GM19438 (cell line): ENCODE data around the gene GNG4.
"Not testable (repeated sequence)": the region's sequence is repeated elsewhere in the genome, so short reads cannot be mapped to it uniquely, and the experiment has no call there.

ENCODE experiments used
- ATAC-seq: cut with Tn5 transposase; IDR thresholded peaks from one replicate; pipeline ENCODE4 v1.9.1; 2021; ENCODE audit warnings: low read depth; ENCODE audit not compliant: unreplicated experiment

GNG4 gene

GRCh38 chr1:235628316-235629005 lies 21.1 kb downstream of the GNG4 start:
- ATAC-seq = no peak

- no peak for ATAC-seq
Measured at GRCh38 chr1:235625831-235626230, 23.8 kb downstream of the GNG4 start.

- ATAC-seq = no peak
Measured at GRCh38 chr1:235625340-235625739, 24.2 kb downstream of the GNG4 start.

- ATAC-seq = no peak
Measured at GRCh38 chr1:235624721-235625333, 24.8 kb downstream of the GNG4 start.

GRCh38 chr1:235622936-235623779 lies 26.4 kb downstream of the GNG4 start:
- no peak for ATAC-seq

- ATAC-seq = not testable (repeated sequence)
Measured at GRCh38 chr1:235619149-235619548, 30.4 kb downstream of the GNG4 start.

- ATAC-seq = no peak
Measured at GRCh38 chr1:235617808-235618207, 31.8 kb downstream of the GNG4 start.

GRCh38 chr1:235617140-235617539 lies 32.4 kb downstream of the GNG4 start:
- ATAC-seq = no peak

- no peak for ATAC-seq
Measured at GRCh38 chr1:235614442-235614954, 35.1 kb downstream of the GNG4 start.

GRCh38 chr1:235613602-235614001 lies 36.0 kb downstream of the GNG4 start:
- no peak for ATAC-seq

- ATAC-seq = no peak
Measured at GRCh38 chr1:235612761-235613160, 36.8 kb downstream of the GNG4 start.

GRCh38 chr1:235610157-235610556 lies 39.4 kb downstream of the GNG4 start:
- no peak for ATAC-seq

GRCh38 chr1:235608278-235608677 lies 41.3 kb downstream of the GNG4 start:
- no peak for ATAC-seq

- no peak for ATAC-seq
Measured at GRCh38 chr1:235607284-235607683, 42.3 kb downstream of the GNG4 start.

- no peak for ATAC-seq
Measured at GRCh38 chr1:235601104-235601503, 48.5 kb downstream of the GNG4 start.

GRCh38 chr1:235599536-235599935 lies 50.0 kb downstream of the GNG4 start:
- no peak for ATAC-seq

GRCh38 chr1:235597867-235598553 lies 51.6 kb downstream of the GNG4 start:
- no peak for ATAC-seq

- no peak for ATAC-seq
Measured at GRCh38 chr1:235595079-235595478, 54.5 kb downstream of the GNG4 start.

- not testable (repeated sequence) for ATAC-seq
Measured at GRCh38 chr1:235594281-235594895, 55.2 kb downstream of the GNG4 start.

- no peak for ATAC-seq
Measured at GRCh38 chr1:235588916-235589515, 60.6 kb downstream of the GNG4 start.
